Spinal cord (tissue), 10 donors: ENCODE results near the gene FAM163B. TPM values are rescaled to one million over a fixed set of nuclear protein-coding genes. Genes with fewer than 3 reads are reported as not detected.
A peak's percentile ranks its signal among the peaks of the same experiment; 100 is the strongest.

Experiments
- DNase-seq, 6 donors: peaks; one replicate each; pipeline versions ENCODE4 v3.0.0 to v3.0.0-alpha.2; 2013 to 2015; ENCODE audit warnings: low spot score in 6 of 6, low read depth in 4 of 6
- H3K27ac ChIP-seq: one replicate; pipeline ENCODE4 v1.5.1; 2013; ENCODE audit warnings: low read depth, low read length, control low read depth
- H3K27me3 ChIP-seq: one replicate; pipeline ENCODE4 v1.6.1; 2013; ENCODE audit warnings: low read length; ENCODE audit not compliant: control insufficient read depth, insufficient read depth
- H3K36me3 ChIP-seq: one replicate; pipeline ENCODE4 v1.6.1; 2013; ENCODE audit warnings: low read length; ENCODE audit not compliant: control insufficient read depth, insufficient read depth
- H3K4me1 ChIP-seq: one replicate; pipeline ENCODE4 v1.6.1; 2013; ENCODE audit warnings: low read length; ENCODE audit not compliant: control insufficient read depth, insufficient read depth
- H3K4me3 ChIP-seq: one replicate; pipeline ENCODE4 v1.5.1; 2013; ENCODE audit warnings: low read depth, low read length, control low read depth
- H3K9me3 ChIP-seq: one replicate; pipeline ENCODE4 v1.6.1; 2013; ENCODE audit warnings: low read length; ENCODE audit not compliant: control insufficient read depth, insufficient read depth
- WGBS: methylation state at CpG from one replicate; pipeline ENCODE4 v1.1.5; 2013; ENCODE audit warnings: missing lambda C conversion rate; ENCODE audit not compliant: insufficient coverage; 5-methylcytosine and 5-hydroxymethylcytosine counted together
- polyA plus RNA-seq, 2 donors: library from polyadenylated mRNA; unstranded; fragments of 120-200 nt; gene quantifications; one replicate each; pipeline ENCODE4 v1.2.1, GENCODE V29; 2013; ENCODE audit not compliant: insufficient read length in 2 of 2
- total RNA-seq, 2 donors: library from RNA; depleted of rRNA in 1 of 2; stranded (reverse); fragments of 120-200 nt in 1 of 2; fragments of >200 nt in 1 of 2; gene quantifications; one replicate each; pipeline versions ENCODE4 v1.2.3 to v1.2.4, GENCODE V29; 2013 to 2014
- donor health status: healthy.

The FAM163B gene
- total and polyA plus RNA-seq, 4 donors, result 5.0 to 29.1 (median 17.9) TPM

GRCh38 chr9:133573791-133574515 is 35.2 kb downstream of the FAM163B start:
- Histone ChIP-seq H3K27me3 (peaks cover 3% of the 10 kb centered on the region), H3K27ac (no peak overlapping the region), H3K9me3 (no peaks in the 10 kb centered on the region), H3K36me3 (peaks cover 46% of the 10 kb centered on the region), H3K4me1 (peaks cover 84% of the 10 kb centered on the region), H3K4me3 (no peak overlapping the region)
- no peak for DNase-seq
- 83% methylated on average over 21 of the region's 21 CpGs for WGBS

- H3K27me3 ChIP-seq, result no peaks in the 10 kb centered on the region
- no peak overlapping the region for H3K27ac ChIP-seq
- peak in 5 of 6 donors; percentile 47 to 94 (median 68) for DNase-seq
- H3K4me3 ChIP-seq, result no peak overlapping the region
- peaks cover 40% of the 10 kb centered on the region for H3K36me3 ChIP-seq
- H3K4me1 ChIP-seq, result peaks cover 74% of the 10 kb centered on the region
- WGBS, result 40% methylated on average over 14 of the region's 15 CpGs
- H3K9me3 ChIP-seq, result no peaks in the 10 kb centered on the region
These were observed 36.3 kb downstream of the FAM163B start for GRCh38 chr9:133572821-133573361.

GRCh38 chr9:133571896-133572595 is 37.1 kb downstream of the FAM163B start:
- Histone ChIP-seq H3K4me3 (no peak overlapping the region), H3K4me1 (peaks cover 66% of the 10 kb centered on the region), H3K27me3 (no peaks in the 10 kb centered on the region), H3K27ac (peak overlapping the region; percentile 15), H3K9me3 (no peaks in the 10 kb centered on the region), H3K36me3 (peaks cover 32% of the 10 kb centered on the region)
- no peak for DNase-seq
- 85% methylated on average over 13 of the region's 20 CpGs for WGBS

GRCh38 chr9:133571391-133571890 is 37.7 kb downstream of the FAM163B start:
- Histone ChIP-seq H3K4me3 (no peak overlapping the region), H3K4me1 (peaks cover 61% of the 10 kb centered on the region), H3K27ac (no peak overlapping the region), H3K27me3 (no peaks in the 10 kb centered on the region), H3K36me3 (peaks cover 31% of the 10 kb centered on the region), H3K9me3 (no peaks in the 10 kb centered on the region)
- WGBS, result 90% methylated on average over 9 of the region's 9 CpGs
- no peak for DNase-seq

- 81% methylated on average over 16 of the region's 16 CpGs for WGBS
- no peak for DNase-seq
These were observed 38.5 kb downstream of the FAM163B start for GRCh38 chr9:133570691-133571080.

GRCh38 chr9:133569891-133570690 is 39.1 kb downstream of the FAM163B start:
- Histone ChIP-seq H3K4me3 (no peak overlapping the region), H3K4me1 (peaks cover 61% of the 10 kb centered on the region), H3K27ac (no peak overlapping the region), H3K36me3 (peaks cover 23% of the 10 kb centered on the region), H3K9me3 (no peaks in the 10 kb centered on the region), H3K27me3 (peaks cover 2% of the 10 kb centered on the region)
- WGBS, result 64% methylated on average over 36 of the region's 36 CpGs
- peak in 2 of 6 donors; percentile 43 to 77 for DNase-seq

More at GRCh38 chr9:133570691-133571080, 38.5 kb downstream of the FAM163B start:
- no peak overlapping the region for H3K27ac ChIP-seq
- H3K36me3 ChIP-seq, result peaks cover 29% of the 10 kb centered on the region
- H3K4me1 ChIP-seq, result peaks cover 60% of the 10 kb centered on the region
- no peaks in the 10 kb centered on the region for H3K9me3 ChIP-seq
- no peak overlapping the region for H3K4me3 ChIP-seq
- H3K27me3 ChIP-seq, result no peaks in the 10 kb centered on the region

GRCh38 chr9:133569121-133569785 is 39.9 kb downstream of the FAM163B start:
- H3K9me3 ChIP-seq, result no peaks in the 10 kb centered on the region
- peaks cover 59% of the 10 kb centered on the region for H3K4me1 ChIP-seq
- 65% methylated on average over 9 of the region's 14 CpGs for WGBS
- H3K27me3 ChIP-seq, result peaks cover 5% of the 10 kb centered on the region
- H3K27ac ChIP-seq, result no peak overlapping the region
- no peak overlapping the region for H3K4me3 ChIP-seq
- peak in 2 of 6 donors; percentile 67 to 68 for DNase-seq
- peaks cover 18% of the 10 kb centered on the region for H3K36me3 ChIP-seq

- H3K4me1 ChIP-seq, result peaks cover 53% of the 10 kb centered on the region
- no peaks in the 10 kb centered on the region for H3K9me3 ChIP-seq
- DNase-seq, result no peak
- peaks cover 18% of the 10 kb centered on the region for H3K36me3 ChIP-seq
- WGBS, result 87% methylated on average over 18 of the region's 33 CpGs
- H3K4me3 ChIP-seq, result no peak overlapping the region
- H3K27ac ChIP-seq, result no peak overlapping the region
- peaks cover 5% of the 10 kb centered on the region for H3K27me3 ChIP-seq
These were observed 41.0 kb downstream of the FAM163B start for GRCh38 chr9:133568186-133568585.

GRCh38 chr9:133566817-133567216 is 42.4 kb downstream of the FAM163B start:
- H3K4me1 ChIP-seq, result peaks cover 41% of the 10 kb centered on the region
- peaks cover 18% of the 10 kb centered on the region for H3K36me3 ChIP-seq
- H3K9me3 ChIP-seq, result no peaks in the 10 kb centered on the region
- no peak overlapping the region for H3K27ac ChIP-seq
- 93% methylated on average over 17 of the region's 17 CpGs for WGBS
- DNase-seq, result no peak
- H3K4me3 ChIP-seq, result no peak overlapping the region
- peaks cover 5% of the 10 kb centered on the region for H3K27me3 ChIP-seq
